SIG-M5 (cell line): ENCODE measurements around the gene ADCY3.

Source experiments
- DNase-seq: peaks from one replicate; lab custom pipeline; 2025; lab: John Stamatoyannopoulos, UW

Gene ADCY3

DNA sequence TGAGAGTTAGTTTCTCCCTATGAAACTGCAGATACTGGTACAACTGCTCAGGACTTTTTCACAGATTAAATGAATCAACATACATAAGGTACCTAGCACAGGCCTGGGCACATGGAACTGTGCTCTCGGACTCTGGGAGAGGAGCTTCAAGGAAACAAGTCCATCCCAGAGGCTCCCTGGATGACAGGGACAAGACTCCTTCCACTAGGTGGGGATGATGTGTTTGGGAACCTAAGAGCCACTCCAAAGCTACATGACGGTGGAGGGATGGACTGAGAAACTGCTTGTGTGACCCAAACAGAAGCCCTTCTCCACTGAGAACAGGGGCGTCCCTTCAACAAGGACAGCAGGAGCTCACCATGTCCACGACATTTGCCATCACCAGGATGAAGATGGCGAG, 89.7 kb downstream of the ADCY3 start:
- DNase-seq, result no peak

DNA sequence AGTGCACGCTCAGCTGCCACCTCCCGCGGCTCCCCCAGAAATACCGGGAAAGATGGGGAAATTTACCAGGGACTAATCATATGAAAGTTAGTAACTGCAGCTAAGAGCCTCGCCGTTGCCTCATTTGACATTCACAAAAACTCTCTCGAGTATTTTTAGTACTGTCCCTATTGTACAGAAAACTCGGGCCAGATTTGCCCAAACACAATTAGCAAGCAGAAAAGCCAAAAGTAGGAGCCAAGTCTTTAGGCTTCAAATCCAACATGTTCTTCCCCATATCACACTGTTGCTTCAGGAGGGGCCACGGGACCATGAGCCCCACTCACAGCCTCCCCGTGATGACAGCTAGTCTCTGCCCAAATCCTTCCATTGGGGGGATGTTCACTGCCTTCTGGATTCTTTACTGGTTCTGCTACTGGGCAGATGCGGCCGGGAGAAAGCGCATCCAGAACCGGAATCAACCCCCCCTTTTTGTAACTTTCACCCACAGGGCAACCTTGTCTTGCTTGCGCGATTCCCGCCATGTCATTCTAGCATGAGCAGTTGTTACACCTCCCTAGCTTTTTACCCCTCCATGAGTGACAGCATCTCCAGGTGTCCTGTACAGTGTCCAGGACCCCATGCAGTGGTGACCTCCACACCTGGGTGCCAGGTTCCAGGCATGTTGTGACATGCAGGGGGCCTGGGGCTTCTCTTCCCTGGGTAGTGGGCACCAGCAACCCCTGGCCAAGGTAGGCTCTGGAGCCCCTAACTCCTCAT, 91.6 kb downstream of the ADCY3 start:
- DNase-seq, result no peak

DNA sequence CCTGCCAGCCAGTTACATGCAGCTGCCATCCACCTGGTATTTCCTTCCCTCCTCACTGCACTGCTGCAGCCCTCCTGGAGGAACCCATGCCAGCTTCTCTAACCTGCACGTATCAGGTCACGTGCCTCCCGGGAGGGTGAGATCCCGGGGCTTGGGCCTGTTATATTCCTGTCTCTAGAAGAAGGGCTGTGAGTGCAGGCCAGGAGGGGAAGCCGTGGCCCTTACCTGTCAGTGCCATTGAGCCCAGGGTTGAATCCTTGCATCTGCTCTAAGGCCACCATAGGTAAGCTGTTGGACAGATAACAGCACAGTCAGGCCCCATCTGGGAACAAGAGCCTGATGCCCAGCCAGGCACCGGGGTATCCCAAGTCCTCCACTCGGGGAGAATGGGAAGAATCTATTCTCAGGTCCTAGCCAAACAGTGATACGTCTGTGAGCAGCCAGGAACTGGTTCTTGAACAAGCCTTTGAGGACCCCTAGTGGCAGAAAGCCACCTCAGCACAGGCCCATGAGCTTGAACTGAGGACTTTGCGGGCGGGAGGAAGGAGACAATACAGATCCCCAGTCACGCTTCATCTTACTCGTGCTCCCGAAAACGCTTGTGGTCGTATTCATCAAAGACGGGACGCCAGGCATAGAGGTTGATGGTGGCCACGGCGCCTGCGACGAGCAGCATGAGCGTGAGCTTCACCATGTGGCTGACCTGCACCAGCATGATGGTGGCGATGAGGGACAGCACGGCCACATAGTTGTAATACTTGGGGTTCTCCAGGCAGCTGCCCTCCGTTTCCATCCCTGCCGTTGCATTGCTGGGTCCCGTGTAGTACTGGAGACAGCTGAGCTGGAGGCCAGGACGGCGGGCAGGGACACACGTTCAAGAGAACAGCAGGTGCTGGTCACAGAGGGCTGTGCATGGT, 92.5 kb downstream of the ADCY3 start:
- no peak for DNase-seq

DNA sequence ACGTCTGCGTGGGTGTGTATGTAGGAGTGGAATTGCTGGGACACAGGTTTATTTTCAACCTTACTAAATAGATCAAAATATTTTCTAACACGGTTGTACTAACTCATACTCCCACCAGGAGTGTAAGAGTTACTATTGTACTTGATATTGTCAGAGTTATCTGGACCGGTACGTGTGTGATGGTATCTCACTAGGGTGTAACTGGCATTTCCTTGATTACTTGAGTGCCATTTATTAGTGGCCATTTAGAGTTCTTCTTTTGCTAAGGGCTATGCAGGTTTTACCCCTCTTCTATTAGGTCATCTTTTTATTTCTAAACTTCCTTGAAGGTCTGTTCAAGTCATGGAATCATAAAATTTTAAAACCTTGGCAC, 93.3 kb downstream of the ADCY3 start:
- DNase-seq, result no peak

DNA sequence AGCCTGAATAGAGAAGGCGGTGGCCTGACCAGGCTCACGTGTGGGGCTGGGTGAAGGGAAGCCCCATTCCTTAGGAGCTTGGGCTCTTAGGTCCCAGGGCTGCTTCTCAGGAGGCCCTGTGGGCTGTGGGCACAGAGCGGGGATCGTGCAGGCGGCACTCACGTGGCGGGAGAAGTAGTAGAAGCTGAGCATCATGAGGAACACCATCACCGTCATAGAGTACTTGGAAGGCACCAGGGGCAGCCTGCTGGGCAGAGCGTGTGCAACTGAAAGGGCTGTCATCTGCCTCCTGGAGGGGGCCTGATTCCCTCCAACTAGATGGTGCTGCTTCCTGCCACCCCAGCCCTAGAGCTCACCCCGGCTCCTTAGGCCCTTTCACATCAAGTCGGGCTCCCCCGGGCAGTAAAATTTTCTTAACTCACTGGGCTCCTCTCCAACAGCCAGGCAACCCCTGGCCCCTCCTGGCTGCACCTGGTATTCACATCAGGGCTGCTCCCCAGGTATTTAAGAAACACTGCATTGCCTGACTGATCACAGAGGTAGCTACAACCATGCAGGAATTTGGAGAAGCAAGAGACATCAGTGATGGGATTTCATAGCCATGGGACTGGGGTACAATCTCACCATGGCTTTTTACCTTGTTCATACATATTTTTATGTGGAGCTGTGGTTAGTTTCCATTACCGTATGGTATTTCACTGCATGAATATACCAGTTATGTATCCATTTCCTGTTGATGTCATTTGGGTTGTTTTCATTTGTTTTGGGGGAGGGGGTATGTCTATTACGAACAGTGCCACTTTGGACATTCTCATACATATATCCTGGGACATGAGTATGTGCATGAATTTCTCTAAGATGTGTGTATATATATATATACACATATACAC, 93.9 kb downstream of the ADCY3 start:
- no peak for DNase-seq

DNA sequence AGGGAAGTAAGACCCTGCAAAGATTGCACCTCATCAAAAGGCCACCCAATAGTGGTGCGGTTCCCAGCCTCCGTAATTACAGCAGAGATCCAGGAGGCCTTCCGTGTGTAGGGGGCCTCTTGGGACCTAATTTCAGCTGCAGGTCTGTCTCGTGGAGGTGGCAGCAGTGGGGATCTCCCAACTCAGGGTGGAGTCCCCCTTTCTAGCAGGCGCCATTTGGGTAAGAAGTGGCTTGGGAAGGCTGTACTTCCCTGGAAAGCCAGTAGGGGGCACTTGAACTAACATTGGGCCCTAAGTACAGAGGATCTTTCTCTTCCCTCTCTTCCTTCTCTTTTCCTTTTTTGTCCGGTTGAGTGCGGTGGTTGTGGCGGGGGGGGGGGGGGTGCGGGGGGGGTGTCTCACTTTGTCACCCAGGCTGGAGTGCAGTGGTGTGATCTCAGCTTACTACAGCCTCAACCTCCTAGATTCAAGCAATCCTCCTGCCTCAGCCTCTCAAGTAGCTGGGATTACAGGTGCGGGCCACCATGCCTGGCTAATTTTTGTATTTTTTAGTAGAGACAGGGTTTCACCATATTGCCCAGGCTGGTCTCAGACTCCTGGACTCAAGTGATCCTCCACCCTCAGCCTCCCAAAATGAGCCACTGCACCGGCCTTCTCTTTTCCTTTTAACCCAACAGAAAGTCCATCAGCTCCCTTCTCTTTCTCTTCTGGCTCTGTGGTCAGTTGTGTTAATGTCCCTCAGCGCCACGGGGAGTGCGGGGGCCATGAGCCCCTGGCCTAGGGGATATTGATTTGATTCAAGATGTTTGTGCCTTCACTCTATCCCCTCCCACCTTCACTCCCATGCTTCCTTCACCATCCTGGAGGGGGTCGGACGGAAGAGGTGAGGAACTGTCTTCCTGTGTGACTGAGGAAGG, 94.8 kb downstream of the ADCY3 start:
- no peak for DNase-seq

DNA sequence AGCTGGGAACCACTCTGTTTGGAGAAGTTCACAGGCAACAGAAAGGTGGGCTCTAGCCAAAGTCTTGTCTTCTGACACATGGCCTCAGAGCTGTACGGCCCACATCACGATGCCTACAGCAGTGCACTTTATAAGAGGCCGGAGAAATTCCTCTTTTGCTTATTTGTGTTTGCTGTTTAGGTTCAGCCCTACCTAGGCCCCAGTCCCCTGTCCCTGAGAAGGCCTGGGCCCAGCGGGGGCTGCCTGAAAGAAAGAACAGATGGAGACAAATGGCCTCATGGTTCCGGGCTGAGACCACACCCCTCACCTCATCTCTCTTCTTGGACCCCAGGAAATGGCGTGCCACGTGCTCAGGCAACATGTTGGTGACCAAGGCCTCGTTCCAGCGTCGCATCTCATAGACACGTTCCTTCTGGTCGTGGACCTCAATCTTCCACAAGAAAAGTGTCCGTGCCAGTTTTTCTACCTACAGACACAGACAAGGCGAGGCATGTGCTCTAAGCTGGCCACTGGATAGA, 95.9 kb downstream of the ADCY3 start:
- no peak for DNase-seq

DNA sequence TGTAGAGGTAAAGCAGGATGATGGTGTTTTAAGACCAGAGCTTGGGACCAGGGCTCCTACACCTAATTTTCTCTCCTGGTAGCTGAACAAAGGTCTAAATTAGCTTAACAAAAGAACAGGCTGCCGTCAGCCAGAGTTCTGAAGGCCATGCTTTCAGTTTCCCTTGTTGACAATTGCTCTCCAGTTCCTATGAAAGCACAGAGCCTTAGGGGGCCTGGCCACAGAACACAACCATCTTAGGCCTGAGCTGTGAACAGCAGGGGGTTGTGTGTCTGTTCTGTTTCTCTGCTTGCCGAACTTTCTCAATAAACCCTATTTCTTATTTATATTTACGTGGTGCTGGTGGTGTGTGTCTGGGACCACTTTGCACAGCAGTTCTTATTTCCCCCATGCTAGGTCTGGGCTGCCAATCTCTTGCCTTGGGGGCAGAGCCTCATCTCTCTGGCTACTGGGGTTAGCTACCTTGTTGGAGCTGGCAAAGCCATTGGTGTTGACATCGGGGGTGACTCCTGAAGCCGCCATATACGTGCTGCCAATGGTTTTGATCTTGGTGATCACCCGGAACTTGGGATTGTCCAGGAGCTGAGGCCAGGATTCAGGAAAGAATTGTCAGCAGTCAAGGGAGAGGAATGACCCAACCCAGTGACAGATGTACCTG, 97.9 kb downstream of the ADCY3 start:
- no peak for DNase-seq

DNA sequence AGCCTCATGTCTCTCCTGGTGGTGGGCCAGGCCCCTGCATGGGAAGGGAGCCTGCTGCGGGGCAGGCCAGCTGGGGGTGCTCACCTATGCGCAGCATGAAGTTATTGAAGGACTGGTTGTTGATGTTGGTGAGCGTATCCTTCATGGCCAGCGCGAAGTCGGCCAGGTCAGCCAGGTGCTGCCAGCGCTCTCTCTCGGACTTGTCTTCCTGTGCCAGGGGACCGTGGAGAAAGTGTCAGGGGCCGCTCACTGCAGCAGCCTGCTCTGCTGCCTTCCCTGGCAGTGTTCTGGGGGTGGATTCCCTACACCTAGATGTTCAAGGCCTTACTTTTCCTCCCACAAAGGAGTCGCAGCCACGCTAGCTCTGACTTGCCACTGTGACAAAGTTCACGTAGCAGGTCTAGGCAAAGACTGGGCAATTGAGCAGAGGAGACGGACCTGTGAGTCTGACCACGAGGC, 98.6 kb downstream of the ADCY3 start:
- DNase-seq, result no peak

DNA sequence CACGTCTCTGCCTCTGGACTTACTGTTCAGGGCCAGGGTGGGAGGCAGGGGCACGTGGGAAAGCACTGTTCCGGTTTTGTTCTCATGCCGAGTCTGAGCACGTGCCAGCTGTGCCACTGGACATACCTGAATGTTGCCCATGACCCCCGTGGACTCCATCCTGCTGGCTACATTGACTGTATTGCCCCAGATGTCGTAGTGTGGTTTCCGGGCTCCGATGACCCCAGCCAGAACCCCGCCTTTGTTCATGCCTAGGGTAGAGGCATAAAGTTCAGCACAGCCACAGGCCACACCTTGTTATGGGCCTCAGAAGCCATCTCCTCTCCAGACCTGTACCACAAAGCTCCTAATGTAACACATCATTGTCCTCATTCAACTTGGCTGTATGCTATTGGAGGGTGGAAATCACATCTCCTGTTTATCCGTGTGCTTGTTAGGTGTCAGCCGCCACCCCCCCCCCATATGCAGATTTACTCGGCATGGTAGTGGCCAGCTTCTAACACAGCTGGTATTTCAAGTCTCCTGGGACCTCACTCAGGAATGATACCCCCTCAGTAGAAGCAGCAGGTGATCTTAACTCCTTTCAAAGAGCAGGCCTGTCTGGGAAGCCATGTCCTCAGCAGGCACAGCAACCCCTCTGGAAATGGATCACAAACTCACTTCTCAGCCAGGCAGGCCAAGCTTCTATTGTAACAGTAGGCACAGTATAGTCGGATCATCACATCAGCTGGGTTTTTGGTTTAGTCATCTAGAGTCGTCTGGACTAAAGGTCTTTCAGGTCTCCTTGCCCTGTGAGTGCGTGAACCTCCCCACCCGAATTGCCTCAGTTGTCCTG, 99.2 kb downstream of the ADCY3 start:
- no peak for DNase-seq

DNA sequence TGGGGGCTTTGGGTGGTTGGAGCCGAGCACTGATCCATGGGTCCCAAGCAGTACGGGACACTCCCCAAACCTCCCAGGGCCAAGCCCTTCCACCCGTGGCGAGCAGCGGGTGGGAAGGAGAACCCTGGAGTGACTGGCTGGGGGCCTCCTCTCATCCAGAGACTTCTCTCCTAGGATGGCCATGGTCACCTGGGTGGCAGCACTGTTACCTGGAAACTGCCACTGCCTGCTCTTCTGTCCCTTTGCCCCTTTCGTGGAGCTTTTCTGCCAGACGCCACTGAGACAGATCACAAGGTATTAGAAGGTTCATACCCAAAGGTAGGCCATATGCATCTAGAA, 99.9 kb downstream of the ADCY3 start:
- DNase-seq, result no peak

DNA sequence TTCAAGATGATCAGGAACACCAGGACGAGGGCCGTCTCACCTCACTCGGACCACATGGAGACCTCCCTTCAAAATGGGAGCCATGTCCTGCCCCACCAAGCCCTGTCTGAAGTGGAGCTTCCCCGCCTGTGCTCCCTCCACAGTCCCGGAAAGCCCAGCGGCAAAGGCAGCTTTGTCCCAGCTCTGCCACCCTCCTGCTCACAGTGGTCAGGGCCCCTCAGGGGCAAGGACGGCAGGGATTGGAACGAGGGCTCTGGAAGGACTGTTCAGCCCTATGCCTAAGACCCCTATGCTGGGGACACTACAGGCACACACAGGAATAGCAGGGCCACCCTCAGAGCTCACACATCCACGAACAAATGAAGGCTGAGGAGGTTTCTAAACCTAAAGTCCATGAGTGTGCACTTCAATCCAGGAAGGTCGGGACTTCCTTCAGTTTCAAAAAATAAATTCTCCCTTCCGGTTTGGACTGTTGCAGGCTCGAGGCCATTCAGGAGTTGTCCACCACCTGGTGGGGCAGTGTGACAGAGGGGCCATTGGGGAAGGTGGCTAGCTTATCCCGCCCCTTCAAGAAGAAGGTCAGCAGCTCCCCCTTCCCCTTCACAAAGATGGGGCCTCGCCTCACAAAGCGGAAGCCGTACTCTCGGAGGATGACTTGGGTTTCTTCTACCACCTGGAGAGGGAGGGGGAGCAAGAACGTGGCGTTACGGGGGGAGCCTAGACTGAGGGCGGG, 100.4 kb downstream of the ADCY3 start:
- DNase-seq, result no peak

DNA sequence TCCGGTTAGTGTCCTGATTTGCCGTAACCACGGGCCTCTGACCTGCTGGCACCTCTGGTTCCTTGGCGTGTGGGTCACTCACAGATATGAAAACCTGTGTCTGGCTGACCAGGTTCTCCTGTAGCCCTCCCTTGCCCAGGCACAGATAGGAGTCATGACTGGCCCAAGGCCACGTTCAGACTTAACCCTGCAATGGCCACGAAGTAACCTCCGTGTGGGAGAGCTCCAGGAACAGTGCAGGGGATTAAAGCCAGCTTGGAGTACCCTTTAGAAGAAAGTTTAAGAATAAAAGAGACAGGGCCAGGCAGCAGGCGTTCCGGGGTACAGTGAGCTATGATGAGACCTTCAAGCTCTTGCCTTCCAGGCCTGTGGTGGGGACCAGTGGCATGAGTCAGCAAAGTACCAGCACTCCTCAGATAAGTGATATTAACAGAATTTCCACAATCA, 101.3 kb downstream of the ADCY3 start:
- DNase-seq, result no peak

DNA sequence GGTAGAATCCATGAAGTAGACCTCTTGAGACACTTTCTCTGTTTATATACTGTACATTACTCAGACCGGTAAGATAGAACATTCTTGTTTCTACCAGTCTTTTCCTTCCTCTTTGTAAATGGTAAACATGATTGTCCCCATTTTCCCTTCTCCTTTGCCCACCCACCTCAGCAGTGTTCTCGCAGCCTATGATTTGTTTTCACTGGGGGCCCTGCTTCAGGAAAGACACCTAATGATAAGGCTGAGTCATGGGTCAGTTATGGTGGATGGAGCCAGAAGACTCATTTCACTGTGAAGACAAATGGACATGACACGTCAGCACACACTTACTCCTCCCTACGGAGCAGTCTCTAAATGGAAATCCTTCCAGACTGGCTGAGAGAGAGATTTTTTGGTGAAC, 103.2 kb downstream of the ADCY3 start:
- DNase-seq, result no peak

DNA sequence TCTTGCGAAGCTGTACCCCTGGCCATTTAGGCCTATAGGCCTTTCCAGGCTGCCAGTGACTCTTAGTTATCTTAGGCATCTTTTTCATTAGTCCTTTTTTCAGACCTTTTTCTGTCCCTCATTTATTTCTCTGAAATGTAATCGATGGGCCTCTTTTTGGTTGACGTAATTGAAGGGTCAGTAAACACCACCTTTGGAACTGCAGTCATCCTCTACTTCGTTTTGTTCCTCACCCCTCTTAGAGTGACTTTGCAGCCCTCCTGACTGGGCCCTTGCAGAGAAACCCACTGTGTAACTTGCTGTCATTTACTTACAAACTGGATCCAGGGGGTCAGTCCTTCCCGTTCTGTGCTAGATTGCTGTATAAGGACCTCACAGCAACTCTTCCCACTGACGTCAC, 103.6 kb downstream of the ADCY3 start:
- DNase-seq, result no peak

DNA sequence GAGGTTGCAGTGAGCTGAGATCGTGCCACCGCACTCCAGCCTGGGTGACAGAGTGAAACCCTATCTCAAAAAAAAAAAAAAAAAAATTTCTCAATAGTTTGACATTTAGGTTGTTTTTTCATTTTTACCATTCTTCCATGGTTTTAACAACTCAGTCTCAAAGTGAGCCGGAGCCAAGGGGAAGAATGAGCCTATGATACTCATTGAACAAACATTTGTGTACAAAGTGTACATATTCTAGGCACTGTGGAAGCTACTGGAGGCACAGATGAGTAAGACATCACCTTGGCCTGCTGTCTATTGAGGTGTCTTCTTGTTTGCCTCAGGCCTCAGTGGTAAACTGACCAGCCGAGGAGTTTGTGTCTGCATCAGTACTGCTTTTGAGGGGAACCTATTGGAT, 104.9 kb downstream of the ADCY3 start:
- DNase-seq, result no peak

DNA sequence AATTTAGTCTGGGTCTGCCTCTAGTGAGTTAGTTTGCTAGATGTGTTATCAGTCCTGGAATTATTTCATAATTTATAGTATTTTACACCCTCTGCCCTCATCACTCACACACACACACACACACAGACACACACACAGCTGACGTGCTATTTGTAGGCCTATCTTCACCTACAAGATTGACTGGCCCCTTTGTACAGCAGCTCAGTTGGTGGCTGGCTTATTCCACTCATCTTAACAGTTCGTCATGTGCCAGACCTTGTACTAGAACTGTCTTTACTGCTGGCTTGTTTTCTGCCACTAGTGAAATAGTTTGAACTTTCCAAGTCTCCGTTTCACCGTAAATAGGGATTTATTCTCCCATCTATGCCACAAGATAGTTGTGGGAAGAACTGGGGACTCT, 105.5 kb downstream of the ADCY3 start:
- DNase-seq, result no peak

DNA sequence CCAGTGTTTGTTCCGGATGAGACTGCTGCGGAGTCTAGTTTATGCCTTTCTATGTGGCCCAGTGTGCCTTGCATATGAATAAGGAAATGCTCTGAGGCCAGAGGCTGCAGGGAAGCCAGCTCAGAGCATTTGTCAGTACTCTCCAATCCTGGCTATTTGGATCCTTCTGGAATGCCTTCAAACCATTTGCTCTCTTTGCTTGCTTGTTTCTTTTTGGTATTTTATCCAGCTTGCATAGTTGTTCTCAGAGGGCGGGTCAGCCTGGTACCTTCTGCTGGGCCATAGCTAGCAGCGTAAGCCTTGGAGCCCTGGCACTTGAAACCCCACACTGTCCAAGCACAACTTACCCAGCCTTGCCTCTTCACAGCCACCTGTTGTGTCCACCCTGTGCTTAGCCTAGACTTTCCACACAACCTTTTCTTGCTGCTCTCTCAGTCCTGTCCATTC, 106.3 kb downstream of the ADCY3 start:
- no peak for DNase-seq
